Kidney (tissue), 14 donors: Measurements from ENCODE around the gene SERINC2. TPM values are rescaled to one million over a fixed set of nuclear protein-coding genes. Genes with fewer than 3 reads are reported as not detected.
"Not testable (repeated sequence)": the region's sequence is repeated elsewhere in the genome, so short reads cannot be mapped to it uniquely, and the experiment has no call there.

Experiments
- DNase-seq, 5 donors: peaks; one replicate each; pipeline ENCODE4 v3.0.0-alpha.2; 2013 to 2020
- FAIRE-seq: peaks from 2 replicates; lab custom pipeline; 2012; peaks lifted over from hg19 to GRCh38; lab: Jason Lieb, UNC
- H3K27ac ChIP-seq, 2 donors: one replicate each; pipeline ENCODE4 v1.7.0; 2013; ENCODE audit warnings: low read depth in 2 of 2, low read length in 2 of 2, inconsistent platforms in 1 of 2
- H3K27me3 ChIP-seq: one replicate; pipeline ENCODE4 v1.7.1; 2013; ENCODE audit warnings: low read length, inconsistent platforms; ENCODE audit not compliant: control insufficient read depth, insufficient read depth
- H3K36me3 ChIP-seq, 3 donors: one replicate each; pipeline versions ENCODE4 v1.7.0 to v1.7.1; 2013; ENCODE audit warnings: low read length in 3 of 3, control low read depth in 1 of 3, inconsistent platforms in 1 of 3; ENCODE audit not compliant: insufficient read depth in 3 of 3, control insufficient read depth in 2 of 3
- H3K4me1 ChIP-seq, 3 donors: one replicate each; pipeline versions ENCODE4 v1.7.0 to v1.7.1; 2013; ENCODE audit warnings: low read length in 3 of 3, inconsistent platforms in 1 of 3, low read depth in 1 of 3; ENCODE audit not compliant: control insufficient read depth in 2 of 3, insufficient read depth in 2 of 3
- H3K4me3 ChIP-seq, 3 donors: one replicate each; pipeline versions ENCODE4 v1.7.0 to v1.8.1; 2013; ENCODE audit warnings: low read length in 3 of 3, control low read depth in 1 of 3, inconsistent platforms in 1 of 3
- H3K9ac ChIP-seq, 3 donors: one replicate each; pipeline versions ENCODE4 v1.7.0 to v1.7.1; 2013; ENCODE audit warnings: low read length in 3 of 3, control low read depth in 1 of 3, inconsistent platforms in 1 of 3
- H3K9me3 ChIP-seq, 3 donors: one replicate each; pipeline versions ENCODE4 v1.7.0 to v1.7.1; 2013; ENCODE audit warnings: low read length in 3 of 3, control low read depth in 1 of 3, inconsistent platforms in 1 of 3; ENCODE audit not compliant: control insufficient read depth in 2 of 3, insufficient read depth in 1 of 3
- intact Hi-C: fragments of 100-400 bp; cut with DNase I; formaldehyde crosslinking; loops from one replicate; pipeline ENCODE4 v1.11.1; 2022
- polyA plus RNA-seq: library from polyadenylated mRNA; stranded (reverse); fragments of 350-450 nt; fragmentation: Illumina TruSeq; extraction: RNeasy Lipid Tissue Mini Kit (QIAGEN cat#74804); gene quantifications from one replicate; pipeline ENCODE4 v1.2.3, GENCODE V29; 2014; ENCODE audit warnings: low read depth, low replicate concordance; ENCODE audit not compliant: insufficient read depth
- total RNA-seq: library from RNA; stranded (reverse); fragmentation: NEBNext Ultra II Directional; extraction: Animal tissue kit (Norgen Biotek cat#: 25700); gene quantifications from one replicate; pipeline ENCODE4 v1.2.1, GENCODE V29; 2021
- TF ChIP-seq, protein P1 (sequence below): IDR thresholded peaks from 3 replicates; pipeline ENCODE4 v1.5.1; 2012; ENCODE audit warnings: mild to moderate bottlenecking, moderate library complexity, borderline replicate concordance; ENCODE audit not compliant: insufficient read depth; ENCODE audit errors: extremely low read depth
- donor health status: control.
- donor health status: control.
- donor health status: control.
- donor health status: control.
- donor health status: control.
- donor health status: DM: yes; HTN: yes; CAD: no.
- donor health status: Normal renal cell carcinoma (clear cell type).

Gene SERINC2
- total and polyA plus RNA-seq, 2 donors from 2014 or later, result 99.2 to 126 TPM

DNA sequence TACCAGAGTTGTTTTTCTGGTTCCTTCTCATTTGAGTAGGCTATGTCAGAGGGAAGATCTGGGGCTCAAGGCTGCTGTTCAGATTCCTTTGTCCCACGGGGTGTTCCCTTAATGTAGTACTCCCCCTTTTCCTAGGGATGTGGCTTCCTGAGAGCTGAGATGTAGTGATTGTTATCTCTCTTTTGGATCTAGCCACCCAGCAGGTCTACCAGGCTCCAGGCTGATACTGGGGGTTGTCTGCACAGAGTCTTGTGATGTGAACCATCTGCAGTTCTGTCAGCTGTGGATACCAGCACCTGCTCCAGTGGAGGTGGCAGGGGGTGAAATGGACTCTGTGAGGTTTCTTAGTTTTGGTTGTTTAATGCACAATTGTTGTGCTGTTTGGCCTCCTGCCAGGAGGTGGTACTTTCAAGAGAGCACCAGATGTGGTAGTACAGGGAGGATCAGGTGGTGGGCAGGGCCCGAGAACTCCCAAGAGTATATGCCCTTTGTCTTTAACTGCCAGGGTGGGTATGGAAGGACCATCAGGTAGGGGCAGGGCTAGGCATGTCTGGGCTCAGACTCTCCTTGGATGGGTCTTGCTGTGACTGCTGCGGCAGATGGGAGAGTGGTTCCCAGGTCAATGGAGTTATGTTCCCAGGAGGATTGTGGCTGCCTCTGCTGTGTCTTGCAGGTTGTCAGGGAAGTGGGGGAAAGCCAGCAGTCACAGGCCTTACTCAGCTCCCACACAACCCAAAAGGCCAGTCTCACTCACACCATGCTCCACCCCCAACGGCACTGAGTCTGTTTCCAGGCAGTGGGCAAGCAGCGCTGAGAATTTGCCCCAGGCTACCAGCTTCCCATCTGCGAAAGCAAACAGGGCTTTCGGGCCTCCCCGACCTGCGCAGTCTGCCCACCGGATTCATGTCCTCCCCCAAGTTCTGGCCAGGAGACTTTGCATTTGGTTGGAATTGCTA is 64.2 kb downstream of the SERINC2 start:
- intact Hi-C loops, result no loop called here
- Histone ChIP-seq H3K4me3 (no peak overlapping the region), H3K27me3 (no peaks in the 10 kb centered on the region), H3K9me3 (no peaks in the 10 kb centered on the region), H3K9ac (no peak overlapping the region), H3K36me3 (no peaks in the 10 kb centered on the region), H3K4me1 (peaks cover 0 to 4% (median 0%) of the 10 kb centered on the region in 3 donors), H3K27ac (peak overlapping the region; percentile 20 to 71)
- no peak for FAIRE-seq
- peak in 3 of 5 donors; percentile 21 to 59 (median 31) for DNase-seq
- TF ChIP-seq, protein P1, sequence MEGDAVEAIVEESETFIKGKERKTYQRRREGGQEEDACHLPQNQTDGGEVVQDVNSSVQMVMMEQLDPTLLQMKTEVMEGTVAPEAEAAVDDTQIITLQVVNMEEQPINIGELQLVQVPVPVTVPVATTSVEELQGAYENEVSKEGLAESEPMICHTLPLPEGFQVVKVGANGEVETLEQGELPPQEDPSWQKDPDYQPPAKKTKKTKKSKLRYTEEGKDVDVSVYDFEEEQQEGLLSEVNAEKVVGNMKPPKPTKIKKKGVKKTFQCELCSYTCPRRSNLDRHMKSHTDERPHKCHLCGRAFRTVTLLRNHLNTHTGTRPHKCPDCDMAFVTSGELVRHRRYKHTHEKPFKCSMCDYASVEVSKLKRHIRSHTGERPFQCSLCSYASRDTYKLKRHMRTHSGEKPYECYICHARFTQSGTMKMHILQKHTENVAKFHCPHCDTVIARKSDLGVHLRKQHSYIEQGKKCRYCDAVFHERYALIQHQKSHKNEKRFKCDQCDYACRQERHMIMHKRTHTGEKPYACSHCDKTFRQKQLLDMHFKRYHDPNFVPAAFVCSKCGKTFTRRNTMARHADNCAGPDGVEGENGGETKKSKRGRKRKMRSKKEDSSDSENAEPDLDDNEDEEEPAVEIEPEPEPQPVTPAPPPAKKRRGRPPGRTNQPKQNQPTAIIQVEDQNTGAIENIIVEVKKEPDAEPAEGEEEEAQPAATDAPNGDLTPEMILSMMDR, result no peak

- Histone ChIP-seq H3K36me3 (no peaks in the 10 kb centered on the region), H3K27me3 (no peaks in the 10 kb centered on the region), H3K4me3 (no peak overlapping the region), H3K9ac (no peak overlapping the region), H3K27ac (no peak overlapping the region), H3K4me1 (peaks cover 0 to 7% (median 0%) of the 10 kb centered on the region in 3 donors), H3K9me3 (no peaks in the 10 kb centered on the region)
- FAIRE-seq, result no peak
- DNase-seq, result no peak
- TF ChIP-seq, protein P1, result no peak
- intact Hi-C loops, result no loop called here
Observed at GRCh38 chr1:31478167-31478566, 65.2 kb downstream of the SERINC2 start.

DNA sequence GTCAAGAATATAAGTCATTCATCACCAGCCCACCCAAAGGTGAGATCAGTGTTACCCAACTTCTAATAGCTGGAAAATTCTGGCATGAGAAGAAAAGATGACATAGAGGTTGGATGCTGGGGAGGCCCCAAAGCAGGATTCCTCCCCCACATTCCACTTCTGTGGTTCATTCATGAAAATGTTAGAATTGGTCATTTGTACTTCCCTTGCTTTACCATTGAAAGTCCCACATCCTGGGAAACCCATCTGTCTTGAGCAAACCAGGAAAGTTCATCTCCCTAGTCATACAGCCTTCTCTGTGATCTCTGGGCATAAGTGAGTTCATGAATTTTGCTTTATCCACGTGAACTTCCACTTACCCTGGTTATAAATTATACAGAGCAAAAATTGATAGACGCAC is 66.8 kb downstream of the SERINC2 start:
- TF ChIP-seq, protein P1, result no peak
- Histone ChIP-seq H3K4me3 (no peak overlapping the region), H3K27ac (no peak overlapping the region), H3K9ac (no peak overlapping the region), H3K27me3 (no peaks in the 10 kb centered on the region), H3K4me1 (peaks cover 0 to 7% (median 3%) of the 10 kb centered on the region in 3 donors), H3K9me3 (no peaks in the 10 kb centered on the region), H3K36me3 (no peaks in the 10 kb centered on the region)
- intact Hi-C loops, result no loop called here
- no peak for FAIRE-seq
- no peak for DNase-seq

DNA sequence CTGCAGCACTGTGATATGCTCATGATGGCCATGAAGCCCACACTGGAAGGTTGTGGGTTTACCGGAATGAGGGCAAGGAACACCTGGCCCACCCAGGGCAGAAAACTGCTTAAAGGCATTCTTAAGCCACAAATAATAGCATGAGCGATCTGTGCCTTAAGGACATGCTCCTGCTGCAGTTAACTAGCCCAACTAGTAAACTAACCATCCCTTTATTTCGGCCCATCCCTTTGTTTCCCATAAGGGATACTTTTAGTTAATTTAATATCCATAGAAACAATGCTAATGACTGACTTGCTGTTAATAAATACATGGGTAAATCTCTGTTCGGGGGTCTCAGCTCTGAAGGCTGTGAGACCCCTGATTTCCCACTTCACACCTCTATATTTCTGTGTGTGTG is 67.4 kb downstream of the SERINC2 start:
- FAIRE-seq, H3K36me3 ChIP-seq, H3K4me1 ChIP-seq, H3K9ac ChIP-seq, H3K27me3 ChIP-seq, H3K9me3 ChIP-seq, intact Hi-C loops, H3K4me3 ChIP-seq, H3K27ac ChIP-seq, DNase-seq: not testable (repeated sequence)
